Endothelial cell of coronary artery (primary cell): Measurements from ENCODE around the gene PNMA6A. TPM values are rescaled to one million over a fixed set of nuclear protein-coding genes. Genes with fewer than 3 reads are reported as not detected.

ENCODE experiments used
- total RNA-seq: library from RNA; depleted of rRNA; stranded (reverse); fragments of >200 nt; gene quantifications from 2 replicates; pipeline ENCODE4 v1.2.3, GENCODE V29; 2014

The PNMA6A gene
- total RNA-seq, result 0.85 and 0.99 TPM in 2 replicates

GRCh38 chrX:153071909-153072583 is at the start of gene PNMA6A:
TSS of gene PNMA6A (plus strand) at chrX:153072454. CDS start at chrX:153073063, 609 bp downstream.

GRCh38 chrX:153055871-153056749 is 16.1 kb upstream of the PNMA6A start, which contains the start of gene PNMA3:
TSS of gene PNMA3 (plus strand) at chrX:153056470. CDS start at chrX:153057056, 586 bp downstream.

Other genes with a start within 250 kb of the PNMA6A start
- 21.7 and 26.0 TPM in 2 replicates for gene CETN2, start 241.7 kb upstream of the PNMA6A start, total RNA-seq
- gene NSDHL, start 241.4 kb upstream of the PNMA6A start, total RNA-seq, result 12.1 and 16.7 TPM in 2 replicates
- 21.7 and 27.8 TPM in 2 replicates for gene ZNF185, start 174.4 kb upstream of the PNMA6A start, total RNA-seq
- not detected in 2 replicates for gene PNMA5, start 78.3 kb upstream of the PNMA6A start, total RNA-seq
- gene PNMA3, start 16.0 kb upstream of the PNMA6A start, total RNA-seq, result not detected in 2 replicates
- not detected in 2 replicates for gene MAGEA1, start 106.8 kb downstream of the PNMA6A start, total RNA-seq
- gene PNMA6F, start 249.3 kb downstream of the PNMA6A start, total RNA-seq, result not detected in 2 replicates